C1 segment of cervical spinal cord (tissue), 14 donors: ENCODE results near the gene NOC2L.
"Not testable (repeated sequence)": the region's sequence is repeated elsewhere in the genome, so short reads cannot be mapped to it uniquely, and the experiment has no call there.

Source experiments
- DNase-seq, 14 donors: peaks; one replicate each; lab custom pipeline; 2025; lab: John Stamatoyannopoulos, UW

NOC2L gene

DNA sequence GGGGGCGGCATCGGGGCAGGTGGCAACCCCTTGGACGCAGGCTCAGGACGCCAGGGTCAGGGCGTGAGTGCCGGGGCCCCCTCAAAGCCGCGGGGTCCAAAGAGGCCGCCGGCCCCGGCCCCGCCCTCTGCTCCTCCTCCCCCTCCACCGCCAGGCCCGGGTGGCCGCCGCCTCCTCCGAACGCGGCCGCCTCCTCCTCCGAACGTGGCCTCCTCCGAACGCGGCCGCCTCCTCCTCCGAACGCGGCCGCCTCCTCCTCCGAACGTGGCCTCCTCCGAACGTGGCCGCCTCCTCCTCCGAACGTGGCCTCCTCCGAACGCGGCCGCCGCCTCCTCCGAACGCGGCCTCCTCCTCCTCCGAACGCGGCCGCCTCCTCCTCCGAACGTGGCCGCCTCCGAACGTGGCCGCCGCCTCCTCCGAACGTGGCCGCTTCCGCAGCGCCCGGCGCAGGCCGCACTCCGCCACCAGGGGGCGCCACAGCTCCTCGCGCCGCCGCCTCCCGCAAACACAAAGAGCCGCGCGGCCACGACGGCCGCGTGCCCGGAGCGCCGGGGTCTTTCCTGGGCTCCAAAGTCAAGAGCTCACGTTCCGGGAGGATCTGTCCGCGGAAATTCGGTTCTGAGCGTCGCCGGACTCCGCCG lies 54.6 kb downstream of the NOC2L start:
- DNase-seq = peak in 11 of 14 donors; percentile 26 to 83 (median 48)

DNA sequence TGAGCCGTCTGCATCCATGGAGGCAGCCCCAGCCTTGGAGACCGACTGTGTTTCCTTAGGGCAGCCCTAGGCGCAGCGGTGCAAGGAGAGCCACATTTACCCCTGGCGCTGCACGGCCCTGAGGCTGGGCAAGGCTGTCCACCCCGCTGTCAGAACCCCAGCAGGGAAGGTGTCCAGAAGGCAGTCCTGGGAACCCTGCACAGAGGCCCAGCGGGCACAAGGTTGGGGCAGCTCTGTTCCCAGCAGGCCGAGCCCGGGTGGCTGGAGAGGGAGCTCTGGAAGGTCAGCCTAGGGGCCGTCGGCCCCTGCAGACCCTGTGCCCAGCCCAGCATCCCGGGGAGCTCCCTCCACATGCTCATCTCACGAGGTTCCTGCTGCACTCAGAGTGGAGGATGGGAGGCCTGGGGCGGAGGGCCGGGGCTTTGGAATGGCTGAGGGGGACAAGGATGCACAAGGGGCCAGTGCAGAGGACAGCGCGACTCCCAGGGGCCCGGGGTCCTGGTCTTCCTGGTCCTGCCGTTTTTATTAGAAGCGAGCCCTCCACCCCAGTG lies 55.3 kb downstream of the NOC2L start:
- DNase-seq = no peak

GRCh38 chr1:903305-903704 lies 55.8 kb downstream of the NOC2L start:
- DNase-seq = no peak

- no peak for DNase-seq
Observed at GRCh38 chr1:902802-903201, 56.3 kb downstream of the NOC2L start.

GRCh38 chr1:901108-901859 lies 57.8 kb downstream of the NOC2L start:
- no peak for DNase-seq

DNA sequence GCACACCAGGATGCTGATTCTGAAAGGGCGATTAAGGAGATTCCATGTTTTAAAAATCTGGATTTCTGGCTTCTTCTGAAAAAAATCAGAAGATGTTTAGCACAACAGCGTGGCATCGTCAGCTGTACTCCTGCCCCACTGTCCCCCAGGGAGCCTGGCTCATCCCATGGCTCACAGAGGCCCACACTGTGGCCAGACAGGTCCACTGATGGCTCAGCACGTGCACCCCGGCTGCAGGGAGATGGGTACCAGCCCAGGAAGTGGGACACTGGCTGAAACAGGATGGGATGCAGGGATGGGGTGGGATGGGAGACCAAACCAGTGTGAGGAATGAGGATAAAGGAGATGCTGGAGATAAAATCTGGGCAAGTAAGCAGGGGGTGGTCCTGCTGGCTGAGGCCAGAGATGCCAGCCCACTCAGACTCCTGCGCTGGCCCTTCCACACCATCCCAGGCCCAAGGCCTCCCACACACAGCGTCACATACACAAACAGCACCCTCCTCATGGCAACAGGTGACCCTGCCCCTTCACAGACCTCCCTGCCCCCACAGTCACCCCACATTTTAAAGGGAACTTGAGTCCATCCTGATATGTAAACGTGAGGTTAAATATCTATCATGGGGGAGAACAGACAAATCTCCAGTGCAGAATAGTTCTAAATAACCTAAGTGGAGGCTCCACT lies 59.3 kb downstream of the NOC2L start:
- no peak for DNase-seq

- not testable (repeated sequence) for DNase-seq
Observed at GRCh38 chr1:897951-898350, 61.1 kb downstream of the NOC2L start.

- no peak for DNase-seq
Observed at GRCh38 chr1:897226-897625, 61.8 kb downstream of the NOC2L start.
